ENCODE results near the gene LAMA3. TPM values are rescaled to one million over a fixed set of nuclear protein-coding genes. Genes with fewer than 3 reads are reported as not detected.
A peak's percentile ranks its signal among the peaks of the same experiment; 100 is the strongest.

The LAMA3 gene
- total and polyA plus RNA-seq, 10 of the 15 experiments (the other 5 are each of a cell fraction or from before 2014, with no cell fraction given), result 0.37 to 6.5 (median 5.4) TPM

- no TSS peak for BruUV-seq (replicated peaks)
- Histone ChIP-seq H3K4me2 (ENCODE audit: control insufficient read depth, insufficient read depth) (peak overlapping the region; percentile 56), H3K27me3 (replicated peaks in 1 of 2; ENCODE audit: control insufficient read depth in 2 of 2, insufficient read depth in 2 of 2, low read length in 1 of 2) (no peaks in the 10 kb centered on the region)
- TF ChIP-seq SUPT20H (IDR thresholded peaks at IDR 0.05; ENCODE audit: borderline replicate concordance, control insufficient read depth, low read depth, low read length) (no peak), JUNB (IDR thresholded peaks at IDR 0.05) (peak; percentile 65), RAD21 (IDR thresholded peaks at IDR 0.05; ENCODE audit: insufficient read depth, low read depth, low read length) (0 out of 2 replicates have a peak, but pooled peaks have one; percentile 23), SIN3A (IDR thresholded peaks at IDR 0.05; ENCODE audit: low read depth, low read length) (no peak), NKRF (conservative IDR thresholded peaks at IDR 0.05) (no peak), SMAD5 (IDR thresholded peaks at IDR 0.05; ENCODE audit: low read depth) (no peak), TCF7 (IDR thresholded peaks at IDR 0.05; ENCODE audit: borderline replicate concordance) (peak; percentile 62; the same call in 1 of the 2 replicates), EGR1 (IDR thresholded peaks at IDR 0.05; ENCODE audit: borderline replicate concordance in 1 of 2, low read depth in 2 of 2, low read length in 2 of 2) (no peak), HDAC6 (IDR thresholded peaks at IDR 0.05; ENCODE audit: unreplicated experiment) (no peak), CUX1 (IDR thresholded peaks at IDR 0.05; ENCODE audit: insufficient replicate concordance, low read depth, low read length) (no peak), WRNIP1 (IDR thresholded peaks at IDR 0.05; ENCODE audit: borderline replicate concordance, low read depth, low read length) (no peak)
Measured at GRCh38 chr18:23945416-23946079, 256.3 kb downstream of the LAMA3 start.

More at GRCh38 chr18:23945416-23946079, 256.3 kb downstream of the LAMA3 start:
- no peak overlapping the region for H3K4me3 ChIP-seq
- DNase-seq (ENCODE audit: low read depth, low spot score) (no peak), ATAC-seq (peak; percentile 82), FAIRE-seq (peak; percentile 62)
- in situ Hi-C loops (cut with MboI), result no loop called here
- no peaks in the 10 kb centered on the region for H3K79me2 ChIP-seq (ENCODE audit: control insufficient read depth, insufficient read depth, low read length)
- intact Hi-C loops (cut with micrococcal nuclease; ENCODE audit: unreplicated experiment), result no loop called here
- H3K36me3 ChIP-seq (ENCODE audit: control insufficient read depth in 2 of 2, insufficient read depth in 2 of 2, low read length in 1 of 2), result no peaks in the 10 kb centered on the region
- CTCF ChIA-PET, result interaction anchor here (0.6 to 3.5 kb wide), 10 partner anchors 7 to 534 kb away, joined by 3 to 15 read pairs (median 4); no protein-coding TSS in a partner anchor
- peaks cover 33% of the 10 kb centered on the region for H3K4me1 ChIP-seq (ENCODE audit: control insufficient read depth, insufficient read depth, low read length)
- RAD21 ChIA-PET (ENCODE audit: unreplicated experiment), result interaction anchor here (0.7 to 3.7 kb wide), 9 partner anchors 11 to 327 kb away, joined by 3 to 17 read pairs (median 4); no protein-coding TSS in a partner anchor
- H3K9ac ChIP-seq (ENCODE audit: control insufficient read depth, insufficient read depth, low read length), result no peak overlapping the region
- 53% methylated on average over 7 of the region's 7 CpGs for WGBS (ENCODE audit: insufficient coverage, insufficient replicate concordance, low lambda C conversion rate, missing lambda C conversion rate)
- peak overlapping the region; percentile 60 for H3K27ac ChIP-seq (ENCODE audit: control insufficient read depth, insufficient read depth)
- no peaks in the 10 kb centered on the region for H3K9me3 ChIP-seq (replicated peaks; ENCODE audit: control insufficient read depth, insufficient read depth, low read length)
- H2AFZ ChIP-seq (ENCODE audit: control insufficient read depth, low read depth, low read length), result peak overlapping the region; percentile 15; the same call in 1 of the 2 replicates
- no peaks in the 10 kb centered on the region for H4K20me1 ChIP-seq (ENCODE audit: control insufficient read depth, insufficient read depth)
- POLR2A ChIA-PET, result interaction anchor here (0.6 to 1.7 kb wide), 5 partner anchors 8 to 296 kb away, joined by 3 to 5 read pairs (median 4); no protein-coding TSS in a partner anchor
- SMC1A ChIA-PET (ENCODE audit: uncharacterized antibody, unreplicated experiment), result interaction anchor here (0.7 to 4.4 kb wide), 9 partner anchors 9 to 172 kb away, joined by 3 to 21 read pairs (median 4); no protein-coding TSS in a partner anchor

Measured in GM12878 (cell line).